CD4-positive, alpha-beta T cell (primary cell): Measurements from ENCODE around the gene CHD9. TPM values are rescaled to one million over a fixed set of nuclear protein-coding genes. Genes with fewer than 3 reads are reported as not detected.
"Not testable (repeated sequence)": the region's sequence is repeated elsewhere in the genome, so short reads cannot be mapped to it uniquely, and the experiment has no call there.

Source experiments
- ATAC-seq: fragments of 200-7000 bp; cut with Tn5 transposase; one replicate; pipeline ENCODE4 v1.10.0; 2022; ENCODE audit warnings: mild to moderate bottlenecking; ENCODE audit not compliant: poor library complexity
- CTCF ChIA-PET: fragments of 350-600 bp; sonication (Branson Sonifier 250); formaldehyde crosslinking; loops from one replicate; lab custom pipeline; 2021; ENCODE audit warnings: antibody characterized with exemption, inconsistent platforms; lab: Charles Lee
- POLR2A ChIA-PET: fragments of 350-600 bp; sonication (Branson Sonifier 250); formaldehyde crosslinking; loops from one replicate; lab custom pipeline; 2021; ENCODE audit warnings: antibody characterized with exemption, inconsistent platforms; lab: Charles Lee
- DNase-seq, 14 experiments: peaks; one replicate each; pipeline ENCODE4 v3.0.0-alpha.2; 2013 to 2020; ENCODE audit warnings: mixed read lengths in 2 of 14
- H3K27ac ChIP-seq, 2 donors: one replicate each; pipeline versions ENCODE4 v1.5.1 to v1.7.0; 2013; ENCODE audit warnings: low read length in 2 of 2, low read depth in 1 of 2, mild to moderate bottlenecking in 1 of 2
- H3K27me3 ChIP-seq, 2 experiments: 1 replicate in 1 of 2; 2 replicates in 1 of 2; pipeline versions ENCODE4 v1.6.1 to v1.7.0; 2013; ENCODE audit warnings: low read length in 2 of 2, control low read depth in 1 of 2, mild to moderate bottlenecking in 1 of 2, moderate library complexity in 1 of 2; ENCODE audit not compliant: insufficient read depth in 2 of 2, control insufficient read depth in 1 of 2
- H3K36me3 ChIP-seq: one replicate; pipeline ENCODE4 v1.6.1; 2013; ENCODE audit warnings: low read length, control low read depth; ENCODE audit not compliant: insufficient read depth
- H3K4me1 ChIP-seq: one replicate; pipeline ENCODE4 v1.6.1; 2013; ENCODE audit warnings: low read length, control low read depth; ENCODE audit not compliant: insufficient read depth
- H3K4me3 ChIP-seq: one replicate; pipeline ENCODE4 v1.5.1; 2013; ENCODE audit warnings: mild to moderate bottlenecking, low read length, moderate library complexity
- H3K9me3 ChIP-seq, 2 experiments: 1 replicate in 1 of 2; 2 replicates in 1 of 2; pipeline versions ENCODE4 v1.6.1 to v1.7.0; 2013; ENCODE audit warnings: low read length in 2 of 2, mild to moderate bottlenecking in 2 of 2, control low read depth in 1 of 2, moderate library complexity in 1 of 2; ENCODE audit not compliant: control insufficient read depth in 1 of 2, insufficient read depth in 1 of 2
- H3K27ac Mint-ChIP-seq: one replicate; pipeline ENCODE4 v1.8.0; 2020; ENCODE audit warnings: mixed read lengths
- H3K27me3 Mint-ChIP-seq: one replicate; pipeline ENCODE4 v1.8.0; 2021; ENCODE audit warnings: mixed read lengths
- H3K36me3 Mint-ChIP-seq: one replicate; pipeline ENCODE4 v1.8.0; 2021; ENCODE audit warnings: low read depth, mixed read lengths
- H3K4me1 Mint-ChIP-seq: one replicate; pipeline ENCODE4 v1.8.0; 2021; ENCODE audit warnings: low read depth, mixed read lengths
- H3K4me3 Mint-ChIP-seq: one replicate; pipeline ENCODE4 v1.8.0; 2020; ENCODE audit warnings: mild to moderate bottlenecking, mixed read lengths
- H3K9me3 Mint-ChIP-seq: one replicate; pipeline ENCODE4 v1.8.0; 2020; ENCODE audit warnings: mixed read lengths
- CTCF ChIP-seq: fragments of 200-600 bp; IDR thresholded peaks from one replicate; pipeline ENCODE4 v1.8.0; 2022; ENCODE audit warnings: antibody characterized with exemption, mild to moderate bottlenecking
- intact Hi-C, 2 experiments: fragments of 100-400 bp; cut with DNase I in 1 of 2; cut with micrococcal nuclease in 1 of 2; formaldehyde crosslinking; loops; one replicate each; pipeline versions ENCODE4 v1.15.1 to v1.9.0; 2023 to 2025; cut with DNase I, micrococcal nuclease
- total RNA-seq, 174 experiments: library from RNA in 2 of 174; stranded (reverse) in 2 of 174; gene quantifications; one replicate each; pipeline ENCODE4 v1.2.3 and lab custom pipeline; 2021 to 2026

The CHD9 gene
- total RNA-seq, 2 experiments from 2014 or later: 28.2 to 28.8 TPM

DNA sequence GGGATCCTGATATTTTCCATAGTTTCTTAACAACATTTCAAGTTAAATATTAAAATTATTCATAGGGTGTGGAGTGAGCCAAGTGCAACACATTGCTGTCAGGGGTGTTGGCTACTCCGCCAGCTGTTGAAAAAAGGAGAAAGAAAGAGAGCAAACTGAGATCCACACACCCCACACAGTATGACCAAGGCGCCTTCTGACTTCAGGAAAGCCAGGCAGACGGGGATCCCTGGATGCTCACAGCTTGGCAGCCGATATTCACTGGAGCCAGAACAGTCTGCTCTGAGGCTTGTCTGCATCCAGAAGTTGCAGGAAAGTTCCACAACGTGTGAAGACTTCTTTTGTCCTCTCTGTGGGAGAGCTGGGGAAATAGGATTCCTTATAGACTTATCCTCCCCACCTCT, 11.4 kb upstream of the CHD9 start:
- Histone ChIP-seq H3K4me3 (no peak overlapping the region), H3K4me1 (no peaks in the 10 kb centered on the region), H3K36me3 (no peaks in the 10 kb centered on the region), H3K27me3 (no peaks in the 10 kb centered on the region), H3K27ac (no peak overlapping the region), H3K9me3 (no peaks in the 10 kb centered on the region)
- TF ChIP-seq CTCF: no peak
- H3K4me3 Mint-ChIP-seq: no peak overlapping the region
- no peak overlapping the region for H3K27ac Mint-ChIP-seq
- H3K27me3 Mint-ChIP-seq: peaks cover 23% of the 10 kb centered on the region
- H3K4me1 Mint-ChIP-seq: no peaks in the 10 kb centered on the region
- ChIA-PET CTCF (no interaction called here), POLR2A (no interaction called here)
- ATAC-seq: no peak
- no peak for DNase-seq
- H3K9me3 Mint-ChIP-seq: no peaks in the 10 kb centered on the region
- intact Hi-C loops: no loop called here
- no peaks in the 10 kb centered on the region for H3K36me3 Mint-ChIP-seq

- TF ChIP-seq CTCF: no peak
- ChIA-PET POLR2A (no interaction called here), CTCF (interaction anchor here (1.3 kb wide), 1 partner anchor 11 kb away, joined by 4 read pairs; the partner anchor contains the start of gene CHD9)
- Histone ChIP-seq H3K27ac (no peak overlapping the region), H3K36me3 (no peaks in the 10 kb centered on the region), H3K4me3 (no peak overlapping the region), H3K27me3 (no peaks in the 10 kb centered on the region), H3K4me1 (no peaks in the 10 kb centered on the region), H3K9me3 (no peaks in the 10 kb centered on the region)
- intact Hi-C loops: no loop called here
- no peaks in the 10 kb centered on the region for H3K9me3 Mint-ChIP-seq
- no peaks in the 10 kb centered on the region for H3K4me1 Mint-ChIP-seq
- DNase-seq (no peak), ATAC-seq (no peak)
- no peak overlapping the region for H3K4me3 Mint-ChIP-seq
- H3K27ac Mint-ChIP-seq: no peak overlapping the region
- H3K36me3 Mint-ChIP-seq: no peaks in the 10 kb centered on the region
- H3K27me3 Mint-ChIP-seq: peaks cover 23% of the 10 kb centered on the region
These were observed 10.7 kb upstream of the CHD9 start for GRCh38 chr16:53043986-53044601.

DNA sequence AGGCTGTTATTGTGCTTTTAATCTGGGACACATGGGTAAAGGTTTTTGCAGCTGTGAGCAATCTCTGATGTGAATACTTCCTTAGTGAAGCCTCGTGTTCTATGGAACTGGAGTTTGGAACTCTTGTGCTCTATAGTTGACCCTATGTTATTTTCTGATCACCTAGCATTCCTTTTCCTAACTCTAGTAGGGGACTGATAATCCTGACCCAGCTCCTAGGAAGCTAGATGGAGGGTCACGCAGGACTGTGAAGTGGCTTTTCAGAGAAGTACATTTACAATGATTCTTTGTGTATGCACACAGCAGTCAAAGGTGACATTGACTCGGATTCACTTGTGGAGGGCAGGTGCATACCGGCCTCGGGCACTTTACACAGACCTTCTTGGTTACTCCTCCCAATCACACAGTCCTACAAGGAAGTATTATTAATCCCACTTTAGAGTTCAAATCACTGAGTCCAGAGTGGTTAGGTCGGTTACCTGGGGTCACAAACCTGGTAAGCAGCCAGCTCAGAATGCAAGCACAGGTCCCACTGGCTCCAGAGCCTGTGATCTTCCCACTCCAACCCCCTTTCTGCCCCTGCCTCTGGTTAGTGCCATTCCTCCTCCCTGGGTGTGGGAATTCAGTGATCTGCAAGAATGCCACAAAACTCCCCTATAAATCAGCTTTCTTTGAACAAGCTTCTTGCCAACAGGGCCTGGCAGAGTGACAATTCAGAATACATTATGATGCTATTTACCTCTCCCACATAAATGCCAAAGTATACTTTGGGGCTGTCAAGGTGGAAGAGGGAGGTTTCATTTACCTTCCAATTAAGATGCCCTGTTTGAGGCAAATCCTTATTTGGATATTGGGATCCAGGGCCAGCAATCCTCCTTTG, 9.2 kb upstream of the CHD9 start:
- Histone ChIP-seq H3K4me1 (no peaks in the 10 kb centered on the region), H3K4me3 (no peak overlapping the region), H3K9me3 (no peaks in the 10 kb centered on the region), H3K27me3 (no peaks in the 10 kb centered on the region), H3K27ac (no peak overlapping the region), H3K36me3 (no peaks in the 10 kb centered on the region)
- H3K4me3 Mint-ChIP-seq: no peak overlapping the region
- peaks cover 23% of the 10 kb centered on the region for H3K27me3 Mint-ChIP-seq
- CTCF ChIA-PET: interaction anchor here (1.3 kb wide), 1 partner anchor 9 kb away, joined by 4 read pairs; the partner anchor contains the start of gene CHD9
- H3K4me1 Mint-ChIP-seq: no peaks in the 10 kb centered on the region
- TF ChIP-seq CTCF: no peak
- no peak overlapping the region for H3K27ac Mint-ChIP-seq
- ATAC-seq (no peak), DNase-seq (no peak)
- no peaks in the 10 kb centered on the region for H3K9me3 Mint-ChIP-seq
- POLR2A ChIA-PET: no interaction called here
- H3K36me3 Mint-ChIP-seq: no peaks in the 10 kb centered on the region
- intact Hi-C loops: no loop called here

DNA sequence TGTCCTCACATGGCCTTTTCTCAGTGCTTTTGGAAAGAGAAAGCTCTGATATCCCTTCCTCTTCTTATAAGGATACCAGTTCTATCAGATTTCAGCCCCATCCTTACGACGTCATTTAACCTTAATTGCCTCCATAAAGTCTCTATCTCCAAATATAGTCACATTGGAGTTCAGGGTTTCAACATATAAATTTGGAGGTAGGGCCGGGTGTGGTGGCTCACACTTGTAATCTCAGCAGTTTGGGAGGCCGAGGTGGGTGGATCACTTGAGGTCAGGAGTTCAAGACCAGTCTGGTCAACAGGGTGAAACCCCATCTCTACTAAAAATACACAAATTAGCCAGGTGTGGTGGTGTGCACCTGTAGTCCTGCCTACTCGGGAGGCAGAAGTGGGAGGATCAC, 7.3 kb upstream of the CHD9 start:
- H3K4me1 ChIP-seq, H3K4me3 ChIP-seq, H3K27me3 ChIP-seq, H3K27ac Mint-ChIP-seq, POLR2A ChIA-PET, intact Hi-C loops, H3K36me3 ChIP-seq, CTCF ChIA-PET, H3K9me3 ChIP-seq, H3K27ac ChIP-seq, DNase-seq, ATAC-seq, H3K36me3 Mint-ChIP-seq, H3K9me3 Mint-ChIP-seq, H3K4me3 Mint-ChIP-seq, H3K4me1 Mint-ChIP-seq: not testable (repeated sequence)
- H3K27me3 Mint-ChIP-seq: peaks cover 23% of the 10 kb centered on the region
